Measurements from ENCODE around the gene UGT8.
A peak's percentile ranks its signal among the peaks of the same experiment; 100 is the strongest.
"Not testable (repeated sequence)": the region's sequence is repeated elsewhere in the genome, so short reads cannot be mapped to it uniquely, and the experiment has no call there.

The UGT8 gene

GRCh38 chr4:114590360-114590759 is 8.2 kb upstream of the UGT8 start:
- not testable (repeated sequence) for H3K9me3 ChIP-seq (ENCODE audit: control insufficient read depth, low read length); H3K36me3 ChIP-seq (ENCODE audit: control insufficient read depth, insufficient read depth, low read length); H3K27ac ChIP-seq (ENCODE audit: insufficient read depth, low read length, poor library complexity, severe bottlenecking); H3K27me3 ChIP-seq (replicated peaks; ENCODE audit: control insufficient read depth, insufficient read depth, low read length, poor library complexity, severe bottlenecking); DNase-seq; H3K4me1 ChIP-seq (ENCODE audit: control insufficient read depth, insufficient read depth, low read length, poor library complexity, severe bottlenecking); H3K4me3 ChIP-seq (ENCODE audit: insufficient read depth, low read depth, low read length, poor library complexity, severe bottlenecking)

- no peak overlapping the region for H3K27ac ChIP-seq (ENCODE audit: insufficient read depth, low read length, poor library complexity, severe bottlenecking)
- H3K4me3 ChIP-seq (ENCODE audit: insufficient read depth, low read depth, low read length, poor library complexity, severe bottlenecking), result no peak overlapping the region
- no peaks in the 10 kb centered on the region for H3K36me3 ChIP-seq (ENCODE audit: control insufficient read depth, insufficient read depth, low read length)
- H3K9me3 ChIP-seq (ENCODE audit: control insufficient read depth, low read length), result no peaks in the 10 kb centered on the region
- no peaks in the 10 kb centered on the region for H3K4me1 ChIP-seq (ENCODE audit: control insufficient read depth, insufficient read depth, low read length, poor library complexity, severe bottlenecking)
- DNase-seq, result no peak
- H3K27me3 ChIP-seq (replicated peaks; ENCODE audit: control insufficient read depth, insufficient read depth, low read length, poor library complexity, severe bottlenecking), result no peaks in the 10 kb centered on the region
These were observed 5.1 kb upstream of the UGT8 start for GRCh38 chr4:114593526-114593925.

- Histone ChIP-seq H3K27ac (ENCODE audit: insufficient read depth, low read length, poor library complexity, severe bottlenecking) (no peak overlapping the region), H3K4me3 (ENCODE audit: insufficient read depth, low read depth, low read length, poor library complexity, severe bottlenecking) (no peak overlapping the region), H3K27me3 (replicated peaks; ENCODE audit: control insufficient read depth, insufficient read depth, low read length, poor library complexity, severe bottlenecking) (no peaks in the 10 kb centered on the region), H3K4me1 (ENCODE audit: control insufficient read depth, insufficient read depth, low read length, poor library complexity, severe bottlenecking) (peaks cover 2% of the 10 kb centered on the region), H3K9me3 (ENCODE audit: control insufficient read depth, low read length) (no peaks in the 10 kb centered on the region), H3K36me3 (ENCODE audit: control insufficient read depth, insufficient read depth, low read length) (no peaks in the 10 kb centered on the region)
- DNase-seq, result no peak
These were observed 3.4 kb upstream of the UGT8 start for GRCh38 chr4:114595207-114595606.

- no peak for DNase-seq
- Histone ChIP-seq H3K4me1 (ENCODE audit: control insufficient read depth, insufficient read depth, low read length, poor library complexity, severe bottlenecking) (peaks cover 2% of the 10 kb centered on the region), H3K9me3 (ENCODE audit: control insufficient read depth, low read length) (no peaks in the 10 kb centered on the region), H3K27me3 (replicated peaks; ENCODE audit: control insufficient read depth, insufficient read depth, low read length, poor library complexity, severe bottlenecking) (no peaks in the 10 kb centered on the region), H3K36me3 (ENCODE audit: control insufficient read depth, insufficient read depth, low read length) (no peaks in the 10 kb centered on the region), H3K4me3 (ENCODE audit: insufficient read depth, low read depth, low read length, poor library complexity, severe bottlenecking) (no peak overlapping the region), H3K27ac (ENCODE audit: insufficient read depth, low read length, poor library complexity, severe bottlenecking) (no peak overlapping the region)
These were observed 2.7 kb upstream of the UGT8 start for GRCh38 chr4:114595921-114596320.

- no peaks in the 10 kb centered on the region for H3K36me3 ChIP-seq (ENCODE audit: control insufficient read depth, insufficient read depth, low read length)
- no peaks in the 10 kb centered on the region for H3K27me3 ChIP-seq (replicated peaks; ENCODE audit: control insufficient read depth, insufficient read depth, low read length, poor library complexity, severe bottlenecking)
- no peaks in the 10 kb centered on the region for H3K9me3 ChIP-seq (ENCODE audit: control insufficient read depth, low read length)
- H3K4me1 ChIP-seq (ENCODE audit: control insufficient read depth, insufficient read depth, low read length, poor library complexity, severe bottlenecking), result peaks cover 2% of the 10 kb centered on the region
- DNase-seq, result no peak
- no peak overlapping the region for H3K4me3 ChIP-seq (ENCODE audit: insufficient read depth, low read depth, low read length, poor library complexity, severe bottlenecking)
- H3K27ac ChIP-seq (ENCODE audit: insufficient read depth, low read length, poor library complexity, severe bottlenecking), result no peak overlapping the region
These were observed 1.0 kb upstream of the UGT8 start for GRCh38 chr4:114597410-114598115.

GRCh38 chr4:114599231-114599902 is 760 bp downstream of the UGT8 start:
- no peak overlapping the region for H3K27ac ChIP-seq (ENCODE audit: insufficient read depth, low read length, poor library complexity, severe bottlenecking)
- H3K4me1 ChIP-seq (ENCODE audit: control insufficient read depth, insufficient read depth, low read length, poor library complexity, severe bottlenecking), result peaks cover 2% of the 10 kb centered on the region
- no peaks in the 10 kb centered on the region for H3K27me3 ChIP-seq (replicated peaks; ENCODE audit: control insufficient read depth, insufficient read depth, low read length, poor library complexity, severe bottlenecking)
- H3K4me3 ChIP-seq (ENCODE audit: insufficient read depth, low read depth, low read length, poor library complexity, severe bottlenecking), result peak overlapping the region; percentile 21
- DNase-seq, result no peak
- no peaks in the 10 kb centered on the region for H3K36me3 ChIP-seq (ENCODE audit: control insufficient read depth, insufficient read depth, low read length)
- H3K9me3 ChIP-seq (ENCODE audit: control insufficient read depth, low read length), result no peaks in the 10 kb centered on the region

- H3K27me3 ChIP-seq (replicated peaks; ENCODE audit: control insufficient read depth, insufficient read depth, low read length, poor library complexity, severe bottlenecking), result no peaks in the 10 kb centered on the region
- DNase-seq, result no peak
- H3K4me3 ChIP-seq (ENCODE audit: insufficient read depth, low read depth, low read length, poor library complexity, severe bottlenecking), result no peak overlapping the region
- no peaks in the 10 kb centered on the region for H3K9me3 ChIP-seq (ENCODE audit: control insufficient read depth, low read length)
- no peaks in the 10 kb centered on the region for H3K36me3 ChIP-seq (ENCODE audit: control insufficient read depth, insufficient read depth, low read length)
- no peak overlapping the region for H3K27ac ChIP-seq (ENCODE audit: insufficient read depth, low read length, poor library complexity, severe bottlenecking)
- H3K4me1 ChIP-seq (ENCODE audit: control insufficient read depth, insufficient read depth, low read length, poor library complexity, severe bottlenecking), result peaks cover 2% of the 10 kb centered on the region
These were observed 1.4 kb downstream of the UGT8 start for GRCh38 chr4:114599903-114600552.

- no peak overlapping the region for H3K27ac ChIP-seq (ENCODE audit: insufficient read depth, low read length, poor library complexity, severe bottlenecking)
- no peak overlapping the region for H3K4me3 ChIP-seq (ENCODE audit: insufficient read depth, low read depth, low read length, poor library complexity, severe bottlenecking)
- H3K9me3 ChIP-seq (ENCODE audit: control insufficient read depth, low read length), result no peaks in the 10 kb centered on the region
- no peaks in the 10 kb centered on the region for H3K36me3 ChIP-seq (ENCODE audit: control insufficient read depth, insufficient read depth, low read length)
- no peak for DNase-seq
- H3K27me3 ChIP-seq (replicated peaks; ENCODE audit: control insufficient read depth, insufficient read depth, low read length, poor library complexity, severe bottlenecking), result no peaks in the 10 kb centered on the region
- H3K4me1 ChIP-seq (ENCODE audit: control insufficient read depth, insufficient read depth, low read length, poor library complexity, severe bottlenecking), result peaks cover 2% of the 10 kb centered on the region
These were observed 2.1 kb downstream of the UGT8 start for GRCh38 chr4:114600672-114601071.

GRCh38 chr4:114601304-114602052 is 2.9 kb downstream of the UGT8 start:
- no peak overlapping the region for H3K27ac ChIP-seq (ENCODE audit: insufficient read depth, low read length, poor library complexity, severe bottlenecking)
- H3K27me3 ChIP-seq (replicated peaks; ENCODE audit: control insufficient read depth, insufficient read depth, low read length, poor library complexity, severe bottlenecking), result no peaks in the 10 kb centered on the region
- peaks cover 2% of the 10 kb centered on the region for H3K4me1 ChIP-seq (ENCODE audit: control insufficient read depth, insufficient read depth, low read length, poor library complexity, severe bottlenecking)
- DNase-seq, result no peak
- H3K4me3 ChIP-seq (ENCODE audit: insufficient read depth, low read depth, low read length, poor library complexity, severe bottlenecking), result no peak overlapping the region
- no peaks in the 10 kb centered on the region for H3K36me3 ChIP-seq (ENCODE audit: control insufficient read depth, insufficient read depth, low read length)
- no peaks in the 10 kb centered on the region for H3K9me3 ChIP-seq (ENCODE audit: control insufficient read depth, low read length)

Measured in effector memory CD4-positive, alpha-beta T cell (primary cell).